HPDE6-E6E7 (cell line): ENCODE results near the gene ANTKMT.

ENCODE experiments used
- DNase-seq: peaks from one replicate; pipeline ENCODE4 v3.0.0; 2011; ENCODE audit warnings: missing footprints; ENCODE audit errors: extremely low spot score

The ANTKMT gene

GRCh38 chr16:715477-716199 lies 5.3 kb upstream of the ANTKMT start:
- DNase-seq, result no peak

DNA sequence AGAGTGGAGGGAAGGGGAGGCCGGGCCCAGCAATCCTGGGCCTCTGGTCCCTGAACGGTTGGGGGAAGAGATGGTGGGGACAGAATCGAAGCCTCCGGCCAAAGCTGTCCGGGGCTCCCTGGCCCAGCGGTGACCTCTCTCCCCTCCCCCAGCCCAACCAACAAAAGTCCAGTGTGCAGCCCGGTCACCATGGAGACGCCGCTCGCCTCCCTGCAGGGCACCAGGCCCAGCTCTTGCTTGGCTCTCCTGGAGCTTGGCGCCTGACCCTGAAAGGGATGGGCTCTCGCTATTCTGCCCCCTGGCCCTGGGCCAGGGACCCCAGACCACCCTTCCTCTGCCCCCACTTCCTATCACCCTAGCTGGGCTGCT lies 4.8 kb upstream of the ANTKMT start:
- DNase-seq, result no peak

DNA sequence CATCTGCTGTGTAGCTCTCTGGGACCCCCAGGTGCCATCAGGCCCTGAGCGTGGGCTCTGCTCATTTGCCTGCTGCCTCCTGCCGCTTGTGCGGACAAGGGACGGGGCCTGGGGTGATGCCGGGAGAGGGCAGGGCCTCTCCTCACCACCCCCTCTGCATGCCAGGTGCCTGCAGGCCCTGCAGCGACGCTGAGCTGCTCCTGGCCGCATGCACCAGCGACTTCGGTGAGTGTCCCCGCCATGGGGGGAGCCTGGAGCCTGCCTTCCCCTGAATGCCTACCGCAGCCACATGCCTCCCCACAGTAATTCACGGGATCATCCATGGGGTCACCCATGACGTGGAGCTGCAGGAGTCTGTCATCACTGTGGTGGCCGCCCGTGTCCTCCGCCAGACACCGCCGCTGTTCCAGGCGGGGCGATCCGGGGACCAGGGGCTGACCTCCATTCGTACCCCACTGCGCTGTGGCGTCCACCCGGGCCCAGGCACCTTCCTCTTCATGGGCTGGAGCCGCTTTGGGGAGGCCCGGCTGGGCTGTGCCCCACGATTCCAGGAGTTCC lies 4.1 kb upstream of the ANTKMT start:
- no peak for DNase-seq

- DNase-seq, result no peak
Observed at GRCh38 chr16:717450-718245, 3.3 kb upstream of the ANTKMT start.

- DNase-seq, result no peak
Observed at GRCh38 chr16:718389-718788, 2.6 kb upstream of the ANTKMT start.

DNA sequence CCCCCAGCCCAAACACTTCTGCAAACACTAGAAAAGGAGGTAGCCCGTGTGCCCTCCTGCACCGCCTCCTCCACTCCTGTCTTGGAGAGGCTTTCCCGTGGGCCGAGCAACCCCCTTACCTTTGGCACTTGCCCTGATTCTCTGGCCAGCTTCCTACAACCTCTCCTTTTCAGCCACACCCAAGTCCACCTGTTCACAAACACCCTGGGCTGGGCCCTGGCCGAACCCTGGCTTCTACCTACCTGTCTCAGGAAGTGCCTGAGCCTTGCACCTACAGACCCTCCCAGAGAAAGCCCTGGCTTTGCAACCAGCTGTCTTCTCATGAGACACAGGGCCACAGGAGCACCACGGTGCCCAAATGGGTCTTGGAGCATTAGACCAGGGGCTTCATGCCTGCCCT lies 2.0 kb upstream of the ANTKMT start:
- DNase-seq, result no peak

DNA sequence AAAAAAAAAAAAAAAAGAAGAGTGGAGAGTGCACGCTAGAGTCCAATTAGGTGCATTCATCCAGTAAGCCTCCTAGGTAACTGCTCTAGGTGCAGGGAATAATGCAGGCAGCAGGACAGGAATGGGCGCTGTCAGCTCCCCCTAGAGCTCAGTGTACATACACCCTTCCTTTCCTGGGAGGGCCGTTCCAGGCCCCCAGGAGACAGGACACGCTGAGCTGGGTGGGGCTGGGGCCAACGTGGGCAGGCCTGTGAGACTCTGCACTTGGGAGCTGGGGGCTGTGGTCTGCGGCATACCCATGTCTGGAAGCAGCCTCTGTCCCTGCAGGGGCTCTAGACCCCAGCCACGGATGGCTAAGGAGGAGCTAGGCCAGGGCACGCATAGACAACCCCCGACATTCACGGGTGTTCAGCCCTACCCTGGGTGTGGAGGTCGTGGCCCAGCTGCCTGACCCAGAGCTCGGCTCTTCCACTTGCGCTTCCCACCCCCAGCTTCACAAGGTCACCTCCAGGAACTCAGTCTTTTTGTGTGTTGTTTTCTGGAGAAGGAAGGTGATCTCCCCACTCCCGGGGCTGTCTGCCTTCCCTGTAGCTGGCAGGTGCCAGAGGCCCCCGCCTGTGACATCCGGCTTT lies 1.0 kb upstream of the ANTKMT start:
- no peak for DNase-seq

GRCh38 chr16:720447-720989 lies 428 bp upstream of the ANTKMT start:
- DNase-seq, result no peak

DNA sequence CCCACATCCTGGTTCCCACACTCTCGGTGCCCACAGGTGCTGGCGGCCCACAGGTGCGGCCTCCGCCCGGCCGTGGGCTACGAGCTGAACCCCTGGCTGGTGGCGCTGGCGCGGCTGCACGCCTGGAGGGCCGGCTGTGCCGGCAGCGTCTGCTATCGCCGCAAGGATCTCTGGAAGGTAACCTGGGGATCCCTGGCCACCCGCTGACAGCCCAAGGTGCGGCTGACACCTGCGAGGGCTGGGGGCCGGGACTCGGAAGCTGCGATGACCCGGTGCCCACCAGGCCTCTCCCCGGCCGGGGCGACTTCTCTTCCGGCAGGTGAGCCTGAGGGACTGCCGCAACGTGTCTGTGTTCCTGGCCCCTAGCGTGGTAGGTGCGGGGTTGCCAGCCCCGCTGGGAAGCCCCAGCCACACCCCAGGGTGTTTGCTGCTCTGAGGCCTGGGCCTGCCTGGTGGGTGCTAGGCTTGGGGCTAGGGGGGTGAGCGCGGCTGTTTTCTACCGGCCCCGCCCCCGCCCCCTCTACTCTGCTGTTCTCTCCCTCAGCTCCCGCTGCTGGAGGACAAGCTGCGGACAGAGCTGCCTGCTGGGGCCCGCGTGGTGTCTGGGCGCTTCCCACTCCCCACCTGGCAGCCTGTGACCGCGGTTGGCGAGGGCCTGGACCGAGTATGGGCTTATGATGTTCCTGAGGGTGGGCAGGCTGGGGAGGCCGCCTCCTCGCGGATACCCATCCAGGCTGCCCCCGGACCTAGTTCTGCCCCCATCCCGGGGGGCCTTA lies 1.0 kb downstream of the ANTKMT start:
- no peak for DNase-seq

GRCh38 chr16:722835-723633 lies 2.1 kb downstream of the ANTKMT start:
- no peak for DNase-seq

DNA sequence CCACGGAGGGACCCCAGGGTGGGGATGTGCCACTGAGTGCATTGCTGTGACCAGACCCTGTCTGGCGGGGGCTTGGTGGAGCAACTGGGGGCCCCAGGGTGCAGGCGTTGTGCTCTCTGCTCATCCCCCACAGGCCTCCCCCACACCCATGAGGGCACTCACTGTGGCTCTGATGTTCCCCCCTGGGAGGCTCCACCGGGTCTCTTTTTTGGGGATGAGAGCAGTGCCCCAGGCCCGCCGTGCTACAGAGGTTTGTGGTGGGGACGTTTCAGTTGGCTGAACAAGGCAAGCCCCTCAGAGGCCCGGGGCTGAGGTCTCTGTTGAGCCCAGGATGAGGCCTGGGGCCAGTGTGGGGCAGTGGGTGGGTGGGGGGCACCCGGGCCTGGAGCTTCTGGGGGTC lies 2.7 kb downstream of the ANTKMT start:
- no peak for DNase-seq

DNA sequence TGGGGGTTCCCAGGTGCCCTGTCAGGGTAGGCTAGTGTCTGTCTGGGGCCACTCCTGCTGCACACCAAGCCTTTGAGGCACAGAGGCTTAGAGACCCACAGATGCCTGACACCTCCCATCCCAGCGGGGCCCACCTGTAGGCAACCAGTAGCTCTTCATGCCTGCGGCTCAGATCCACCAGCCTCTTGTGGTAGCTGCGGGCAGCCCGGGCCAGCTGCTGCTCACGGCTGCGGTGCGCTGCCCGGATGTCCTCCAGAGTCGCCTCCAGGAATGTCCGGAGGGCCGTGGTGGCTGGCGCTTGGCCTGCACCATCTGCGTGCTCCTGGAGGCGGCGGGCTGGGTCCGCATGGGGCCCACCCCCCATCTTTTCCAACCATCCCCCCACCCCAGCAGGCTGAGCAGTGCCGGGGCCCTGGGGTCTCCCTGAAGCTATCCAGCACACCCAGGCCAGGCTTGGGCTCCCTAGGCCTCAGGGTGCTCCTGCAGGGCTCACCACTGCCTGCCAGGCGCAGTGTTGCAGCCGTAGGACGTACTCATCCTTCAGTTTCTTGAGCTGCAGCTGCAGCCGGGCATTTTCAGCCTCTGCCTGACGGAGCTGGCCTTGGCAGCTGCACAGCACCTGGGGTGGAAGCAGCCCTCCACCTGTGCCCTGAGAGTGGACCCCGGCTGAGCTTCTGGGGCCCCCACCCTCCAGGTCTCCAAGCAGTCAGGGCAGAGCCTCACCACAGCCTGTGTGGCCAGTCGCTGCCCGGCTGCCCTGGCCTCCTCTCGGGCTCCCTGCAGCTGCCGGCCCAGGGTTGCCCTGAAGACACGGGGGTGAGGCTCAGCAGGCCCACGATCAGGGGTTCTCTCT lies 3.5 kb downstream of the ANTKMT start:
- DNase-seq, result no peak

- DNase-seq, result no peak
Observed at GRCh38 chr16:725041-725376, 4.1 kb downstream of the ANTKMT start.

DNA sequence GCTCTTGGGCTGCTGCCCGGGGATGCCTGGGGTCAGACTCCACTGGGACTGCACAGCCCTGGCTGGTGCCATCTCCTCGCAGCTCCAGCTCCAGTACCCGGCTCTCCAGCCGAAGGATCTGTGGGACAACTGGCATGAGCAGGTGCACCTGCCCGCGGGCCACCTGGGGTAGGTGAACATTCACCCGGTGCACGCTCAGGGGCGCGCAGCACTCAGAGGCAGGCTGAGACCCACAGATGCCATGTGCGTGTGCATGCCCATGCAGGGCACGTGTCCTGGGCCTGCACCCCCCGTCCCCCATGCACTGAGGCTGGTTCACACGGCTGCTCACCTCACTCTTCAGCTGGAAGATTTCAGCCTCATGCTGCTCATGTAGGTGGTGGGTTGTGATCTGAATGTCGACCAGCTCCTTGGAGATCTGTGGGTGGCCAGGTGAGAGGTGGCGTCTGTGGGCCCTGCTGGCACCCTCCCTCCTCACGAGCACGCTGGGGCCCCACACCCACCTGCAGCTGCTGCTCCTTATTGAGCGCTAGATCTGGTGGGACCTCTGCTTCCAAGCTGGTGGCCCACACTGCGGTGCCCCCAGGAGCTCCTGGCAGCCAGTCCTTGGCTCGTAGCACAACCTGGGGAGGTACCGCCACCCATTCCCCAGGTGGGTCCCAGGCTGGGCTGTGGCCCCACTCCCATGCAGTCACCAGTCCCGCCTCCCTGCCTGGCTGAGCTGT lies 4.7 kb downstream of the ANTKMT start:
- DNase-seq, result no peak

DNA sequence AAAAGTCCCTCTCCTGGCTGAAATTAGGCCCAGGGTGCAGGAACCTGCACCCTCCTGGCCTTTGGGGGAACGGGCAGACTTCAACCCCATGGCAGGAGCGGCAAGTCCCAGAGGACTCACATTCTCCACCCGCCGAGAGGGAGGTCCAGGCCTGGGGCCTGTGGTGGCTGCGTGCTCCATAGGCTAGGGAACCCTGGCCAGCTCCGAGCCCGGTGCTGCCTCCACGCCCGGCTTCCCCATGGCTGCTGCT lies 5.2 kb downstream of the ANTKMT start:
- no peak for DNase-seq

DNA sequence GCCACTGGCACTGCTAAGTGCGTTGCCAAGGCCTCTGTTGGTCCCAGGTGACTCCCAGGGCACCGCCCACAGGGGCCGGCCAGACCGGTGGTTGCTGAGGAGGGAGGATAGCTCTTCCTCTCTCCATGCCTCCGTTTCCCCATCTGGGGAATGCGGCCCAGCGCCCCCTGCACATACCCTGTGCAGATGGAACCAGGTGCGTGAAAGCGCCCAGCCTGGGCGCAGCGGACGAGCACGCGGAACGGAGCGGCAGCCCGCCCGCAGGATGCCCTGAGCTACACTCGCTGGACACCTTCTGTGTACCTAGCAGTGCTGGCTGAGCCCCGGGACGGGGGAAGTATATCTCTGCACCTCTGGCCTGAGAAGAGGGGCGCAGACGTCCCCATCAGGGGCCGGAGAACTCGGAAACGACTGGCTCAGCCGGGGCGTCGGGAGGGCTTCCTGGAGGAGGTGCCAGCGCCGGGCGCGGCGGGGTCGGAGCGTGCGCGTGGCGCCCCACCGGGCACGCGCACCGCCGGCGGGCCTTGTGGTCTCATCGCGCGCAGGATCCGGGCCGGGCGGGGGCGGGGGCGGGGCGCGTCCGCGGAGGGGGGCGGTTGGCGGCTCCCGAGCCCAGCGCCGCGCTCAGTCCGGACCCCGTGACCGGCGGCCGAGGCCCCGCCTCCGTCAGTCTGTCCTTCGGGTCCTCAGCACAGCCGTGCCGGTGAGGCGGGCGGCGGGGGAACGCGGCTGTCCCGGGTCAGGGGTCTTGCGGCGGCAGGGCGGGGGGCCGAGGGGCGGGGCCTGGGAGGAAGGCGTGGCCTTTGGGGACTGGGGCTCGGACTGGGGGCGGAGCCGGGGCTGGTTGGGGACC lies 5.7 kb downstream of the ANTKMT start, which contains the start of the genes CCDC78 and HAGHL:
CCDC78 (minus strand) TSS at position 6 of the 853 bp plus-strand sequence. CDS start 76 bp downstream, outside the sequence.
HAGHL (plus strand) TSS at position 669 of the 853 bp plus-strand sequence. CDS start 404 bp downstream, outside the sequence.
- no peak for DNase-seq

DNA sequence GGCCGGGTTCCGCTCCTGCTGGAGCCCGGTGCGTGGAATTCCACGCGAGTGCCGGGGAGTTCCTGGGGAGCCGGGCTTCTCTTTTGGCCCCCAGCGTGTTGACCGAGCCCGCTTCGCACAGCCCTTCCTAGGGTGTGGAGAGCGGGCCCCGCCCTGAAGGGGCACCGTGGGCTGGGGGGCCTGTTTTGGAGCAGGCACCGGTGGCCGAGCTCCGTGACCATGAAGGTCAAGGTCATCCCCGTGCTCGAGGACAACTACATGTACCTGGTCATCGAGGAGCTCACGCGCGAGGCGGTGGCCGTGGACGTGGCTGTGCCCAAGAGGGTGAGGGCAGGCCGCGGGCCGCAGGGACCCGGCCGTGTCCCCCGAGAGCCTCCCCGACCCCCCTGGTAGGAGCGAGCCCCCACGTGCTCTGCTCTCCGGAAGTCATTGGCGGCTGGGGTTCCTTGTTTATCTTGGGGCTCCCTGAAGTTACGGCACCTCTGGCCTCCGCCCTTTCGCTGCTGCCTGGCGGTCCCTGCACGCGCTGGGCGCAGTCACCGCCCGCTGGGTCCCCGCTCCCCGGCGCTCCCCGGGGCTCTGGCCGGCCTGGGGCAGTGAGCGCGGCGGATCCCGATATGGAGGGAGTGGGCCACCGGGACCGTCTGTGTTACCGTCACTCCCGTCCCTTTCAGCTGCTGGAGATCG lies 6.5 kb downstream of the ANTKMT start:
- no peak for DNase-seq
